NCI-H1694 (cell line): ENCODE results near the gene TWIST2.

Experiments
- DNase-seq: peaks from one replicate; lab custom pipeline; 2025; lab: John Stamatoyannopoulos, UW

TWIST2 gene

DNA sequence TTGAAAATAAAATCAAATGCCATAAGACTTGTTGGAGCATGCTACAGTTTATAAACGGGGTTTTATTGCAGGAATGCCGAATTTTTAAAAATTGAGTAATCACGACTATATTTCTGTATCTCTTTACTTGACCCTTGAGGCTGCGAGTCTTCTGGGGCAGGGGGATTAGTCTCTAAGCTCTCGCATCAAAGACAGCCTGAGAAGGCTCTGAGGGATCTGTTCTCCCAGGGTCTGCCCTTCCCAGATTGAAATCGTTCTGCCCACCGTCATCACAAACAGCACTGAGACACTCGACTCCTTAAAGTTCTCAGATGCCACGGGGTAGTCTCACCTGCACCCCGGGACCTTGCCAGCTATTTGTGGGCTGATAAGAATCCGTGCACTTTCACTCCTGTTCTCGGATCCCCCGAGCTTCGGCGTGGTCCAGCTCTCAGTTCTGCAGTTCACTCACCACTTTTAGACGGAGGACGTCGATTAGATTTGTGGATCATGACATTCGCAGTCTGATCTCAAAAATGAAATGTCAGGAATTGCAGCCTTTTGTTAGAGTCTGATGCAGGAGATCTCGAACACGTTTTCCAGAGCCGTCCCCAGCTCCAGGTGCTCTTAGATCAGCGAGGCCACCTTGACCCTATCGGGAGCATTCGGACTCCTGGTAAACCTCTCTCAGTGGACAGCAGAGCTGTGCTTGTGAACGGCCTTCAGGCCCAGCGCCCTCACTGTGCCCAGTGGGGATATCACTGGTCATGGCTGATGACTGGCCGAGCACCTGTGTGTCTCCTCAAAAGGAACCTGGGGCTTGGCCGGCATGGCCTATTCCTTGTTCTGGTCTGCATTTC lies 43.0 kb downstream of the TWIST2 start:
- DNase-seq: no peak

DNA sequence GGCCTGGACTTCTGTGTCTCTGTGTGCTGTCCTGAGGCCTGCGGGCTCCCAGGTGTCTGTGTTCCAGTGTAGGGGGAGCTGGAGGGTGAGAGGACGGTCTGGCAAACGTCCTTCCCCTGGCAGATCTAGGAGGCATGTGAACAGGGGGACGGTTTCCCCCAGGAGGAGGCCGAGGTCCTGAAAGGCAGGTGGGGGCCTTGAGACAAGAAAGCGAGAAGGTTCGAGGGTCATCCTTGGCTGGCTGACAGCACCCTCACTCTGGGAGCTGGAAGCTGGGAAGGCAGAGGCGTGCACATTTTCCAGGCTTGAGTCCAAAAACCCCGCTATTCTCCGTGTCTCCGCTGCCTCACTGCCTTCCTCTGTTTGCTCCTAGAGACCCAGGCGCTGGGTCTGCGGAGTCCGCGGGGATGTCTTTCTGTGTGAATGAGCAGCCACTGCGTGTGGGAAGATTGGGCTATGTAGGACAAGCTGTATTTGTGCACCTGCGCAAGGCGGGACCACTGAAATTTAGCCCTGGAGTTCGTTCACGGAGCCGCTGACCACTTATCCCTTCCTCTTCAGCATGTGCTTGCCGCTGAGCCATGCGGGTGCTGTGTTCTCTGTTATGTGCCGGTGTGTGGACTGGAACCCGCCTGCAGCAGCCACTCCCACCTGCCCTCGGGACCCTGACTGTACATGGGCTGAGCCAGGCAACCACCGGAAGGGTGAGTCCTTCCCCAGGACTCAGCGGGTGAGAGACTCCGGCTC lies 43.7 kb downstream of the TWIST2 start:
- DNase-seq: peak; percentile 17

DNA sequence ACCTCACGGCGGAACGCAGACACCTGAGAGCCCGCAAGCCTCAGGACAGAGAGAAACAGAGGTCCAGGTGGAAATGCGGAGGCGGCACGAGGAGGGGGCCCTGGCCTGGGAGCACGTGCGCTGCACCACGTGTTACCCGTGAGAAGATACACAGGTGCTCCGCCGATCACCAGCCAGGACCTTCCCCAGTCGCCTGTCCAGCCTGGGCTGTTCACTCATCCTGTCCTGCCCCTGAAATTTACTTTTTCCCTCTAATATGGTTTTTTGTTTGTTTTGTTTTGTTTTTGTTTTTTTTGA lies 44.3 kb downstream of the TWIST2 start:
- no peak for DNase-seq

DNA sequence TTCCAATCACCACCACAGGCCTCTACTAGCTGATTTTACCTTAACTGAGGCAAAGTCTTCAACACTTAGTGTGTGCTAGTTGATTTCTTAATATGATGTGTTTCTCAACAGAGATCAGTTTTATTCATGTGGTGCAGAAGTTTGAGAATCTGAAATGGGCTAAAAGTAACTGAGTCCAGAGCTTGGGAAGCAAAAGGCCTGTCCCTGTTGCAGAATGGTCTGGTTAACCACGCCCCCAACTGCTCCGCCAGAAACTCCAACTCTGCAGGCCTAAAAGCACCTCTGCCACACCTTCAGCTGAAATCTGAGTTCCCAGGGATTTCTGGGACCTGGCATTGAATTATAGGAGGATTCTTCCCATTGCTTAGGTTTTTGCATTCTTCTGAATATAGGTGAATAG lies 44.9 kb downstream of the TWIST2 start:
- DNase-seq: no peak

DNA sequence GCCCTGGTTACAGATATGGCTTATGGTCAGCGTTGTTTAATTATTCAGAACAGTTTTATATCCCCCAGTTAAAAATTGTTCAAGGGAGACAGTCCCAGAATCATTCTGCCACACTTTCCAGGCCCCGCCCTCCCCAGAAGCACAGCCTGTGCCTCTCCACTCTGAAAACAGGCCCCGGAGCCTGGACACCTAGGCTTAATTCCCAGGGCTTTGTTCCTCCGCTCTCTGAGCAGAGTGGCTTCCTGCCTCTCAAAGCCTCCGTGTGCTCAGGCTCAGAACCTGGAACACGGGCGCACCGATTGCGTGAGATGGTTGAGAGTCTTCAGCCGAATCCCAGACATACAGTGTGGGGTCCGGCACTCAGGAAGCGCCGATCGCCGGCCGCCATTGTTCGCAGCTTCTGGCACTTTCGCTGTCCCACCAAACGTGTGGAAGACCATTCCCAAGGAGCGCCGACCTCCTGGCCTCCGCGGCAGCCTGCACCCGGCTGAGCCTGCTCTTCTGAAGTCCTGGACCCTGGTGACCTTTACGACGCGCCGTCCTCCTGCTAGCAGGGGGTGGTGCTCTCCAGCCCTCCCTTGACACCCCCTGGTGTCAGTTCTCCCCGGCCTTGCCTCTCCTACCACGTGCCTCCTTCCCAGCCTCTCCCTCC lies 45.6 kb downstream of the TWIST2 start:
- DNase-seq: no peak

DNA sequence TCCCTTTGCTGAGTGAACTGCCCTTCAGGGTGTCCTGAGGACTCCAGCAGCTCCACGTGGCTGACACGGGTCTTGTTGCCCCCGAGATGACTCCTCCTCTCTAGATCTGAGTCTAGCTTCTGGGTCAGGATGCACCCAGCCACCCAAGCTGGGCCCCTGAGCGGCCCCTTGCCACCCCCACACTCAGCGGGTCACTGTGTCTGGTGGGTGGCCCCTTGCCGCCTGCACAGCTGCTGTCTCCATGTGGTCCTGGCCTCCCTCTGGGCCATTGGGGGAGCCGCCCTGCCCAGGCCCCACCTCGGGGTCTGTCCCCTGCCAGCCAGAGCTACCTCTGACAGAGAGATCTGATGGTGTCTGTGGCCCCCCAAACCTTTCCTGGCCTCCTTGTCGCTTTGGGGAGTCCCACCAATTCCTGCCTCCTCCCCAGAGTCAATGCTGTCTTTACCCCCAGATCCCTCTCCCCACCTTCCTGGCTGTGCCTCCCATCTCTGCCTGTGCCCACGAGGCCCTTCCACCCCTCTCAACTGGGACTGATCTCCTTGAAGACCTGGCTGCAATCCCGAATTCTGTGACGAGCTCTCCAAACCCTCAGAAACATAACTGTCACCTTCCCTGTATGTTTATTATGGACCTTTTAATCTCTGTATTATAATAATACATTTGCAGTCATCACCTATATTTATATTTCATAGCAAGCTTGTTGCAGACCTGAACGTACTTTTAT lies 46.5 kb downstream of the TWIST2 start:
- no peak for DNase-seq

DNA sequence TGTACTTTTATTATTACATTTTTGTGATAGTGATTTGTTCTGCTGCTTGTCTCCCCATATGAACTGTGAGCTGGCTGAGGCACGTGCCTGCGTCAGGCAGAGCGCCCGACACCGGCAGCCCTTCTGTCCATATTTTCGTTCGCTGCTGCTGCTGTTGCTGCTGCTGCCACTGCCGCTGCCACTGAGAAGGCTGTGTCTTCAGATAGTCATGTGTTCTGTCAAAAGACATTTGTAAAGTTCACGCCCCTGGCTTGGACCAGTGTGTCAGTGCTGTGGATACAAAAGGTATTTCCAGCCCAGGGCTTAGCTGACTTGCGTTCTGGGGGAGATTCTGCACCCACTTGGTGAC lies 47.0 kb downstream of the TWIST2 start:
- DNase-seq: peak; percentile 44

DNA sequence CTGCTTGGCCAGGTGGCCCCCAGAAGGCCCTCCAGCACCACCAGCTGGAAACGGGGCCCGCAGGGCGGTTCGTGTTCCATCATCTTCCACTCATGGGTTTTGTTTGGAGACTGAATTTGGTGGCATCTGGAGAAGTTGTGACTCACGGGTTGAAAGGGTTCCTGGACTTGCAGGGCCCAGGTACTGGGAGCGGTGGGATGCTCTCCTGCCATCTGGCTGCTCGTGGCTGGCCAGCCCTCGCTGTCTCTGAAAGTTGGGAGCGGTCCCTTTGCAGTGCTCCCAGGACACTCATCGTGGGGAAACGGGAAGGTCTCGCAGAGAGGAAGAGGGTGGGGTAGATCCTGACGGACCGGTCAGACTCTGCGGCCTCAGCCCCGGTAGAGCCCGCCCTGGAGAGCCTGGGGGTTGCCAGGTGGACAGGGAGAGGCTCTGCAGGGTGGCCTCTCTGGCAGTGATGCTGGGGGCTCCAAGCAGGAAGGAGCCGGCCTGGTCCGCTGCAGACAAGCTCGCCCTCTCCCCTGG lies 47.5 kb downstream of the TWIST2 start:
- no peak for DNase-seq

DNA sequence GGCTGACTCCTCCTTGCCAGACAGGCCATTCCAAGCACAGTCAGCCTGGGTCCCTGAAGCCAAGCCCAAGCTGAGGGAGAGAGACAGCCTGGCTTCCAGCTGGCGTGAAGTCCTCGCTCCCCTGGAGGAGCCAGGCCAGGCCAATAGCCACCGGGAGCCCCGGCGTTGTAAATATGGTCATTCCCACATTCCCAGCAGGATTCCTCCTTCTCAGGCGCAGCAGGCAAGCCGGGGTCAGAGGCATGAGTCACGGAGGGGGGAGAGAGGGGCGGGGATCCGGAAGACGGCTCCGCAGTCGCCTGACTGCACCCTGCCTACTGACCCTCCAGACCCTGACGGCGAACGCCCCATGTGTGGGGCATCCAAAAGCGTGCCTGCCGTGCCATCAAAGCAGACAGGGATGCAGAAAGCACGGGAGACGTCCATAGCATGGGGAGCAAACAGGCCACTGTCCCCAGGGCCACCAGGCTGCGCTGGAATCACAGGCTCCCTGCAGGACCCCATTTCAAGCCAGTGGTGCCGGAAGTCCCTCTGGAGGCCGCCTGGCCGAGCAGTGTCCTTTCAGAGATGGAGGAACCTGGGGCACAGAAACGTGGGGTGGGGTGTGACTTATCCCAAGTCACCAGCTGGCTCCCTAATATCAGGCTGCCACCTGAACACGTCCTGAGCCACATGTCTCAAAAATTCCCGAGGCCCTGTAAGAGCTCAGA lies 48.2 kb downstream of the TWIST2 start:
- no peak for DNase-seq

DNA sequence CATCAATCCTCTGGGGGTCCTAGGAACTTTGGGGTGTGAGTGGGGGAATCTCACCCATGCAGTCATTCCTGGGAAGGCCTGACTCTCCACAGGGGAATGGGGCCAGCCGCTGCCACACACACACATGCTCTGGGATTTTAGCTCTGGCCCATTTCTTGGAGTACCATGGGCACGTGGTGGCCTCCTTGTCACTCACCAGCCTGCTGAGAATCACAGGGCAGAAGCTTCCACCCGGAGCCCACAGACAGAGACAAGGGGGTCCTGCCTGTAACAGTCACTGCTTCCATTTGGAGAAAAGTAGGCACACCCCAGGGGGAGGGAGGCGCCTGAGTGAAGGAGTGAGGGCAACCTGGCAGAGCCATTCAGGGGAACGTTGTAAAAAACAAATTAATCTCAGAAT lies 48.8 kb downstream of the TWIST2 start:
- no peak for DNase-seq

DNA sequence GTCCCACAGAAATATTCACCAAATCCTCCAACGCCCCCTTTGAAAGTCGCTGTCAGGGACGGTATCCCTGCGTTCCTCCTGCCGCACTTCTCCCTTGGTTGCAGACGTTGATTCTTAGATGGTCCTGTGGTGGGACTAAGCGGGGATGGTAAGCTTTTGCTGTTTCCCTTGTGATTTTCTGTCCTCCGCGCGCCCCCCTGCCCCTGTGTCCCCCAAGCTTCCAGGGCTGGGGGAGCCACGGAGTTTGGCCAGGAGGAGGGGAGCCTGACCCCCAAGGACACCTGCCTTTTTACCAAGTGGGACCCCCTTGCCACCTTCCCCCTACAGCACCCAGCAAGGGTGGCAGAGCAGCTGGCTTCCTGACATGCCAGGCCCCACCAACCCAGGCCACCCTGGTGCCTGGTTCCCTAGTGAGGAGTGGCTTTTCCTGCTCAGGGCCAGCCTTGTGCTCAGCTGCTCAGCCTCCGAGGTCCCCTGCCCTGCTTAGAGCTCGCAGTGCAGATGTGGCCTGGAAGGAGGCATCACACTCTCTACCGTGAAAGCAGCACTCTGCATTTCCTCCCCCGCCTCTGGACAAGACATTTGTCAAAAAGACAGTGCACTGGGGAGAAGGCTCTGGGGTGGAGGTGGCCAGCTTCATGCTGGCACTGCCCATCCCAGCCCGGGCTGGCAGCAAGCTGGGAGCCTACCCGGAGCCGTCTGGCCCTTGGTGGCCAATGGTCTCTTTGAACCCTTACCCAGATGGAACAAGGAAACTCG lies 49.4 kb downstream of the TWIST2 start:
- DNase-seq: no peak

DNA sequence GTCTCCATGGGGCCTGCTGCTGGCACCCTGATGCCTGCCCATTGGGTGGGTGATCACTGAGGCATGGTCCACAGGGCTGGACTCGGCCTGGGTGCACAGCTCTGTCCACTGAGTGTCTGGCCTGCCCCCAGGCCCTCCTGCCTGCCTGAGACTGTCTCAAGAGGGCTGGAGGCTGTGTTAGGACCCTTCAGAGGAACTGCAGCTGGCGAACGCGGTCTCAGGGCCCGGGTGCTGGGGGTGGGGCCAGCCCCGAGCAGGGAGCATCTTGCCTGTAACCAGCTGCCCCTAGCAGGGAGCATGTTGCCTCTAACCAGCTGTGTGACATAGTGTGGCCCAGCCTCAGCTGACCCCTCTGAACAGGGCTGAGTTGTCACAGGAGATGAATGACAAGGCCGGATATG lies 50.0 kb downstream of the TWIST2 start:
- no peak for DNase-seq

DNA sequence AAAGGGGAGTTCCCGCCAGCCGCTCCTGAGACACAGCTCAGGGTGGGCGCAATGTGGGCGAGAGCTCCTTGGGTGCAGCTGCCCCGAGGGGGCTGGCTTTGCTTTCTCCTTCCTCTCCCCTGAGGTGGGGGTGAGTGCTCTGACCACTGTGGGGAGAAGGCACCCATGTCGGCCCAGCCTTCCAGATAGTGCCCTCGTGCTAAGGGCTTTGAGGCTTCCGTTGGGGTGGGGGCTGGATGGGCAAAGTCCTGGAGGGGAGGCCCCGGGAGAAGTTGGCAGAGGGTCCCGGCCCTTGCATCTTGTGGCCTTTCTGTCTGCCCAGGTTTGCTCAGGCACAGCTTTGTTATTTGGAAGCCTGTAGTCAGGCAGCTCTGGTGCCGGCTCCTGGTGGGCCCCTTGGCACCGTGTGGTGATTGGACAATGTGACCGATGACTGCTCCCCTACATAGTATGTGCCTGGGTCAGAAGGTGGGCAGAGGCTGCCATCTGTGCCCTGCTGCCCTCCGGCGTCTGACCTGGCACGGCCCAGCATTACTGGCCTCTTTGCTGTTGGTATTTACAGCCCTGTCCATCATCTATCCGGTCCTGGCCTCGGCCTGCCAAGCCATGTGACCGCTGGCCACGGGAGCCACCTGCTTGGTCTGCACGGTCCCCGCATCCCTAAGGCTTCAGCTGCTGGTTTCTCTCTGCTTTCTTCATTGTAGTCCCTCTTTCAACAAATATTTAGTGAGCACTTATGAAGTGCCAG lies 50.8 kb downstream of the TWIST2 start:
- no peak for DNase-seq

DNA sequence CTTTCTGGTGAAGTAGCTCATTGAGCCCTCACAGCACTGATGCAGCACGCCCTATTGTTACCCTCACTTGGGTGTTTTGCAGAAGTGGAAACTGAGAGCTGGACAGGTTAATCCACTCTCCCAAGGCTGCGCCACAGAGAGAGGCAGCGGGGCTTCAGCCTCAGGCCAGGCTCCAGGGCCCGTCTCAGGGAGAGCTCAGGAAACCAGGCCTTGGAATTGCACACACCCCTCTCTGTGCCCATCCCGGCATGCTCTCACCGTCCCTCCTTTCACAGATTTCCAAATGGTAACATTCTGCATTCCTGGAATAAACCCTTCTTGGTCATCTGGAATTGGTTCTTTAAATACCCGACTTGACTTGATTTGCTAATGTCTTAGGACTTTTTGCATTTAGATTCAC lies 51.5 kb downstream of the TWIST2 start:
- DNase-seq: no peak

DNA sequence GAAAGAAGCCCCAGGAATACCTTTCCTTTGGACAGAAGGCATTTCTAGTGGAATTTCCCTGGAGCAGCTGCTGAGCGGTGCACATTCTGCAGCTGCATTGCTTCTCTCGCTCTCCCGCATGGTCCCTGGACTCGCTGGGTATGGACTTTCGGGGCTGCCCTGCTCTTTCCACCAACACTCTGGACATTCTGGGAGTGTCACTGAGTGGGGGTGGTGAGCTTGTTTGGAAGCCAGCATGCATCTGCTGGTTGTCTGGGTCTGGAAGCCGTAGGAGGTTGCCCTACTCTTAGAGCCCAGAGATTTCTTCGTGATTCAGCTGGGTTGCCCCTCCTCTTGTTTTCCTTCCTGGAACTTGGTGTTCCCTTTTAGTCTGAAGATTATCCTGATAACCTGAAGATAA lies 52.6 kb downstream of the TWIST2 start:
- DNase-seq: no peak

DNA sequence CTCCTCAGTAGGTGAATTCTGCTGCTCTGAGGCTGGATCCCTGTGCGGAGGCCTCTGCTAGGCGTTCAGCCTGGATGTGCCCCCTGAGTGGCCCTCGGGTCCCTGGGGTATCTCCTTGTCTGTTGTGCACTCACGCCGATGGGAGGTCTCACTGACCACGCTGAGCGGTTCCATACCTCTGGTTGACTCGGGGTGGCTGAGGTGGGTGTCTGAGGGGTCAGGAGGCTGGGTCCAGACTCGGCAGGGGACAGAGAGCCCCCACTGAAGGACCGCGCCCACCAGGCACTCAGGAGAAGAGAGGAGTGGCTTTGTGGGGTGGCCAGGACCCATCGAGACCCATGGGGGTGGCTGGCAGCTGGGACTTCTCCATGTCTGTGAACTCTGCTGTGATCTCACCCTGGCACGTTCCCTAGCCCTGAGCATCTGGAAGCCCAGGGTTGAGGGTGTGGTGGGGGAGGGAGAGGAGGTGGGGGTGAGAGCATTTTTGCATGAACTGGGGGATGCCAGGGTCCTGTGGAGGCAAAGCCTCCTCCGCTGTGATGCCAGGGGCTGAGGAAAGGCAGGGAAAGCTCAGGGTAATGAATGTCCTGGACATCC lies 53.7 kb downstream of the TWIST2 start:
- peak; percentile 6 for DNase-seq

DNA sequence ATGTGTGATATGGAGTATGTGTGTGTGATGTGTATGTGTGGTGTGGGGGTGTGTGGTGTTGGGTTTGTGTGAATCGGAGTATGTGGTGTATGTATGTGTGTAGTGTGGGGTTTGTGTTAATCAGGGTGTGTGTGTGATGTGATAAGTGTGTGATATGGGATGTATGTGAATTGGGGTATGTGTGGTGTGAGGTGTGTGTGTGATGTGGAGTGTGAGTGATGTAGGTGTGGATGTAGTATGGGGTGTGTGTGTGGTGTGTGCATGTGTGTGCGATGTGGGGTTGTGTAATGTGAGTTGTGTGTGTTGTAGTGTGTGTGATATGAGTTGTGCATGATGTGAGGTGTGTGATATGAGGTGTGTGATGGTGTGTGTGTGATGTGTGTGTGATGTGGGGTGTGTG lies 54.4 kb downstream of the TWIST2 start:
- no peak for DNase-seq

DNA sequence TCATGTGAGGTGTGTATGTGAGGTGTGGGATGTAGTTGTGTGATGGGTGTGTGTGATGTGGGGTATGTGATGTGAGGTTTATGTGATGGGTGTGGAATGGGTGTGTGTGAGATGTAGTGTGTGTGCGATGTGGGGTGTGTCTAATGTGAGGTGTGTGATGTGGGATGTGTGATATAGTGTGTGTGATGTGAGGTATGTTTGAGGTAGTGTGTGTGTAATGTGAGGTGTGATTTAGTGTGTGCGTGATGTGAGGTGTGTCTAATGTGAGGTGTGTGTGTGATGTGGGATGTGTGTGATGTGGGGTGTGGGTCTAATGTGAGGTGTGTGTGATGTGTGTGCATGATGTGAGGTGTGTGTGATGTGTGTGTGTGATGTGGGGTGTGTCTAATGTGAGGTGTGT lies 55.3 kb downstream of the TWIST2 start:
- DNase-seq: no peak

DNA sequence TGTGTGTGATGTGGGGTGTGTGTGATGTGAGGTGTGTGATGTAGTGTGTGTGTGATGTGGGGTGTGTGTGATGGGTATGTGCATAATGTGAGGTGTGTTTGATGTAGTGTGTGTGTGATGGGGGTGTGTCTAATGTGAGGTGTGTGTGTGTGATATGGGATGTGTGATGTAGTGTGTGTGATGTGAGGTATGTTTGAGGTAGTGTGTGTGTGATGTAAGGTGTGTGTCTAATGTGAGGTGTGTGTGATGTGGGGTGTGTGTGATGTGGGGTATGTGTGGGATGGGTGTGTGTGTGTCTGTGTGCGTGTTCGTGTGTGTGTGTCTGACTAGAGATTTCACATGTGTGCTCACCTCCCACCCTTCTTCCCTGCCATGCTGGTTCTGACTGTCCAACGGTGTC lies 56.3 kb downstream of the TWIST2 start:
- no peak for DNase-seq

DNA sequence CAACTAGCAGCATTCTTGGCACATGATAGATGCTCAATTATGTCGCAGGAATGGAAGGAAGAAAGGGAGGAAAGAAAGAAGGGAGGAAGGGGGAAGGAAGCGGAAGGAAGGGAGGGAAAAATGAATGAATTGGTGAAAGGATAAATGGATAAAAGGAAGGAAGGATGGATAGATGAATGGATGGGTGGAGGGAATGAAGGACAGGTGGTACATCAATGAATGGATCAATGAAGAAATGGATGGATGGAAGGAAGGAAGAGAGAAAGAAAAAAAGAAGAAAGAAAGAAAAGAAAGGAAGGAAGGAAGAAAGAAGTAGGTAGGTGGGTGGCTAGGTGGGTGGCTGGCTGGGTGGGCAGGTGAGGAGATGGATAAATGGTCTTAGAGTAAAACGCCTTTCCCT lies 56.8 kb downstream of the TWIST2 start:
- DNase-seq: no peak
